ENCODE data around the gene CDH22.

The CDH22 gene

DNA sequence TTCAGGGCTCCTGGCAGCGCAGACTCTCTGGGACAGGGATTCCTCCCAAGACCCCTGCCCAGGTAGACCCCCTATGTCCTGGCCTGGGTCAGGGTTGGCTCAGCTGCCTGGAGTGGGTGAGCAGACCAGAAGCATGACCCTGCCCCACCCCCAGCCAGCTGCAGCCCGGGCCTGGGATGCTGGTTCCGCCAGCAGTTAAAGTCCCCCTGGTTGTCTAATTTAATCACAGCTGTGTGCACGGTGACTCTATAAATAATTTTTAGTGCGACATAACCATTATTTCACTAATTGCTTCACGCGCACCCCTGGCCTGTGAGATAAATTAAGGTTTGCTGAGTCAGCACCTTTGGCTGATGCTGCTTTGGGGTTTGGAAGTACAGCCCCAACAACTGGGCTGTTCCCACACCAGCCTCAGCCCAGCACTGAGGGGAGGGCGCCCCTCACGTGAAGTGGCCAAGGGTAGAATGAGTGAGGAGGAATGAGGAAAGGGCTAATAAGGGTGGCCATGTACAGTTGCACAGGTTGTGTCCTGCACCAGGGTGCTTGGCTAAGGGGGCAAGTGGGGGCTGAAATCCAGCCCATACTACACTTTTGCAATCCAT, 26.1 kb upstream of the CDH22 start:
- no peaks in the 10 kb centered on the region for H3K79me1 ChIP-seq (ENCODE audit: low read depth, low read length)
- peak overlapping the region; percentile 50 for H3K9ac ChIP-seq (ENCODE audit: low read depth, low read length, poor library complexity)
- no peak overlapping the region for H3K4ac ChIP-seq (ENCODE audit: low read length)
- peak overlapping the region; percentile 68 for H2BK15ac ChIP-seq (ENCODE audit: low read length)
- H2AK5ac ChIP-seq (ENCODE audit: low read depth, low read length) = peak overlapping the region; percentile 91
- peak overlapping the region; percentile 59 for H2BK5ac ChIP-seq (ENCODE audit: low read length)
- no peak overlapping the region for H3K4me3 ChIP-seq (ENCODE audit: low read length in 2 of 2)
- no peak overlapping the region for H3K4me2 ChIP-seq (ENCODE audit: insufficient read depth, low read length, poor library complexity, severe bottlenecking)
- H3K4me1 ChIP-seq (ENCODE audit: control insufficient read depth in 2 of 2, insufficient read depth in 1 of 2, low read depth in 1 of 2, low read length in 2 of 2) = peaks cover 27 to 43% of the 10 kb centered on the region in 2 donors
- peak overlapping the region; percentile 38 for H2AFZ ChIP-seq (ENCODE audit: low read length)
- H3K27ac ChIP-seq (replicated peaks; ENCODE audit: low read length) = no peak overlapping the region
- H4K8ac ChIP-seq (ENCODE audit: low read depth, low read length) = peak overlapping the region; percentile 84
- WGBS, 2 donors (ENCODE audit: extremely low coverage in 2 of 2, insufficient read length in 2 of 2, insufficient replicate concordance in 1 of 2) = no CpG with 5 or more reads among the region's 9 CpGs
- H2BK120ac ChIP-seq (ENCODE audit: low read depth, low read length) = no peak overlapping the region
- no peaks in the 10 kb centered on the region for H3K9me3 ChIP-seq (replicated peaks in 1 of 2; ENCODE audit: control insufficient read depth in 2 of 2, insufficient read depth in 1 of 2, low read depth in 1 of 2, low read length in 2 of 2)
- DNase-seq (ENCODE audit: low spot score) = no peak
- no peak overlapping the region for H4K91ac ChIP-seq (ENCODE audit: low read depth, low read length, poor library complexity)
- H3K14ac ChIP-seq (ENCODE audit: low read length) = peak overlapping the region; percentile 44
- H3K23ac ChIP-seq (ENCODE audit: low read depth, low read length, poor library complexity) = no peak overlapping the region
- H3K18ac ChIP-seq (ENCODE audit: low read length) = peak overlapping the region; percentile 72
- H3K36me3 ChIP-seq (replicated peaks in 1 of 2; ENCODE audit: control insufficient read depth in 2 of 2, insufficient read depth in 2 of 2, low read length in 2 of 2) = no peaks in the 10 kb centered on the region
- H2BK12ac ChIP-seq (ENCODE audit: low read length) = no peak overlapping the region
- H3K27me3 ChIP-seq (ENCODE audit: control insufficient read depth in 3 of 3, insufficient read depth in 3 of 3, low read depth in 1 of 3, low read length in 3 of 3) = peaks cover 0 to 7% (median 0%) of the 10 kb centered on the region in 3 experiments

GRCh38 chr20:46333161-46333991, 25.1 kb upstream of the CDH22 start:
- Histone ChIP-seq H4K8ac (ENCODE audit: low read depth, low read length) (no peak overlapping the region), H3K79me1 (ENCODE audit: low read depth, low read length) (no peaks in the 10 kb centered on the region), H3K14ac (ENCODE audit: low read length) (no peak overlapping the region), H2BK5ac (ENCODE audit: low read length) (no peak overlapping the region), H3K27ac (replicated peaks; ENCODE audit: low read length) (no peak overlapping the region), H2BK15ac (ENCODE audit: low read length) (peak overlapping the region; percentile 62), H3K4me1 (ENCODE audit: control insufficient read depth in 2 of 2, insufficient read depth in 1 of 2, low read depth in 1 of 2, low read length in 2 of 2) (peaks cover 26 to 41% of the 10 kb centered on the region in 2 donors), H2AFZ (ENCODE audit: low read length) (peak overlapping the region; percentile 41), H3K9ac (ENCODE audit: low read depth, low read length, poor library complexity) (no peak overlapping the region), H4K91ac (ENCODE audit: low read depth, low read length, poor library complexity) (no peak overlapping the region), H3K4ac (ENCODE audit: low read length) (no peak overlapping the region), H2BK120ac (ENCODE audit: low read depth, low read length) (no peak overlapping the region), H3K36me3 (replicated peaks in 1 of 2; ENCODE audit: control insufficient read depth in 2 of 2, insufficient read depth in 2 of 2, low read length in 2 of 2) (no peaks in the 10 kb centered on the region), H3K9me3 (replicated peaks in 1 of 2; ENCODE audit: control insufficient read depth in 2 of 2, insufficient read depth in 1 of 2, low read depth in 1 of 2, low read length in 2 of 2) (no peaks in the 10 kb centered on the region), H3K18ac (ENCODE audit: low read length) (peak overlapping the region; percentile 5), H3K4me3 (ENCODE audit: low read length in 2 of 2) (no peak overlapping the region), H2BK12ac (ENCODE audit: low read length) (no peak overlapping the region), H3K23ac (ENCODE audit: low read depth, low read length, poor library complexity) (no peak overlapping the region), H2AK5ac (ENCODE audit: low read depth, low read length) (peak overlapping the region; percentile 16), H3K4me2 (ENCODE audit: insufficient read depth, low read length, poor library complexity, severe bottlenecking) (no peak overlapping the region), H3K27me3 (ENCODE audit: control insufficient read depth in 3 of 3, insufficient read depth in 3 of 3, low read depth in 1 of 3, low read length in 3 of 3) (peaks cover 0 to 7% (median 0%) of the 10 kb centered on the region in 3 experiments)
- no CpG with 5 or more reads among the region's 8 CpGs for WGBS, 2 donors (ENCODE audit: extremely low coverage in 2 of 2, insufficient read length in 2 of 2, insufficient replicate concordance in 1 of 2)
- no peak for DNase-seq (ENCODE audit: low spot score)

GRCh38 chr20:46332373-46333160, 24.3 kb upstream of the CDH22 start:
- WGBS, 2 donors (ENCODE audit: extremely low coverage in 2 of 2, insufficient read length in 2 of 2, insufficient replicate concordance in 1 of 2) = no CpG with 5 or more reads among the region's 12 CpGs
- peak overlapping the region; percentile 38 for H3K14ac ChIP-seq (ENCODE audit: low read length)
- H3K27me3 ChIP-seq (ENCODE audit: control insufficient read depth in 3 of 3, insufficient read depth in 3 of 3, low read depth in 1 of 3, low read length in 3 of 3) = peaks cover 0 to 7% (median 0%) of the 10 kb centered on the region in 3 experiments
- DNase-seq (ENCODE audit: low spot score) = no peak
- H4K91ac ChIP-seq (ENCODE audit: low read depth, low read length, poor library complexity) = no peak overlapping the region
- no peak overlapping the region for H2BK120ac ChIP-seq (ENCODE audit: low read depth, low read length)
- no peaks in the 10 kb centered on the region for H3K36me3 ChIP-seq (replicated peaks in 1 of 2; ENCODE audit: control insufficient read depth in 2 of 2, insufficient read depth in 2 of 2, low read length in 2 of 2)
- H2BK15ac ChIP-seq (ENCODE audit: low read length) = peak overlapping the region; percentile 62
- no peak overlapping the region for H3K4me3 ChIP-seq (ENCODE audit: low read length in 2 of 2)
- no peak overlapping the region for H4K8ac ChIP-seq (ENCODE audit: low read depth, low read length)
- peak overlapping the region; percentile 34 for H3K23ac ChIP-seq (ENCODE audit: low read depth, low read length, poor library complexity)
- peak overlapping the region; percentile 82 for H2AK5ac ChIP-seq (ENCODE audit: low read depth, low read length)
- H2BK12ac ChIP-seq (ENCODE audit: low read length) = no peak overlapping the region
- H3K4me2 ChIP-seq (ENCODE audit: insufficient read depth, low read length, poor library complexity, severe bottlenecking) = no peak overlapping the region
- no peak overlapping the region for H3K9ac ChIP-seq (ENCODE audit: low read depth, low read length, poor library complexity)
- no peak overlapping the region for H2BK5ac ChIP-seq (ENCODE audit: low read length)
- peaks cover 28 to 35% of the 10 kb centered on the region in 2 donors for H3K4me1 ChIP-seq (ENCODE audit: control insufficient read depth in 2 of 2, insufficient read depth in 1 of 2, low read depth in 1 of 2, low read length in 2 of 2)
- peak overlapping the region; percentile 91 for H3K18ac ChIP-seq (ENCODE audit: low read length)
- no peaks in the 10 kb centered on the region for H3K9me3 ChIP-seq (replicated peaks in 1 of 2; ENCODE audit: control insufficient read depth in 2 of 2, insufficient read depth in 1 of 2, low read depth in 1 of 2, low read length in 2 of 2)
- no peak overlapping the region for H3K4ac ChIP-seq (ENCODE audit: low read length)
- H3K27ac ChIP-seq (replicated peaks; ENCODE audit: low read length) = no peak overlapping the region
- peak overlapping the region; percentile 41 for H2AFZ ChIP-seq (ENCODE audit: low read length)
- no peaks in the 10 kb centered on the region for H3K79me1 ChIP-seq (ENCODE audit: low read depth, low read length)

All from neuronal stem cell (in vitro differentiated cells).